NT2/D1 (cell line): ENCODE measurements around the gene DIP2C.
"Not testable (repeated sequence)": the region's sequence is repeated elsewhere in the genome, so short reads cannot be mapped to it uniquely, and the experiment has no call there.

Source experiments
- SUZ12 ChIP-seq: IDR thresholded peaks from 2 replicates; pipeline ENCODE4 v1.6.1; 2011; ENCODE audit not compliant: insufficient read length, insufficient read depth; ENCODE audit errors: extremely low read depth
- YY1 ChIP-seq: IDR thresholded peaks from 2 replicates; pipeline ENCODE4 v1.6.1; 2011; ENCODE audit not compliant: insufficient read length, insufficient read depth
- ZNF274 ChIP-seq: IDR thresholded peaks from 2 replicates; pipeline ENCODE4 v1.6.1; 2011; ENCODE audit warnings: mild to moderate bottlenecking, low read depth, low read length

DNA sequence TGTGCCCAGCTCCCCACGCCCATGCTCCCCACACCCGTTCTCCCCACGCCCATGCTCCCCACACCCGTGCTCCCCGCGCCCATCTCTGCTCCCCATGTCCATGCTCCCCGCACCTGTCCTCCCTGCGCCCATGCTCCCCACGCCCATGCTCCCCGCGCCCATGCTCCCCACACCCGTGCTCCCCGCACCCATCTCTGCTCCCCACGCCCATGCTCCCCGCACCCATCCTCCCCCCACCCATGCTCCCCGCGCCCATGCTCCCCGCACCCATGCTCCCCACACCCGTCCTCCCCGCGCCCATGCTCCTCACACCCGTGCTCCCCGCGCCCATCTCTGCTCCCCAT, 10.8 kb downstream of the DIP2C start:
- not testable (repeated sequence) for TF ChIP-seq SUZ12, ZNF274, YY1
